GM19023 (cell line): ENCODE results near the gene LRRN4CL.
"Not testable (repeated sequence)": the region's sequence is repeated elsewhere in the genome, so short reads cannot be mapped to it uniquely, and the experiment has no call there.

ENCODE experiments used
- ATAC-seq: cut with Tn5 transposase; IDR thresholded peaks from one replicate; pipeline ENCODE4 v1.9.1; 2021; ENCODE audit warnings: mild to moderate bottlenecking, moderate library complexity; ENCODE audit not compliant: unreplicated experiment

Gene LRRN4CL

GRCh38 chr11:62710001-62710345 lies 20.6 kb upstream of the LRRN4CL start:
- no peak for ATAC-seq

GRCh38 chr11:62709247-62710000 lies 20.1 kb upstream of the LRRN4CL start:
- ATAC-seq, result peak; percentile 74

- no peak for ATAC-seq
These were observed 19.5 kb upstream of the LRRN4CL start for GRCh38 chr11:62708793-62709192.

- ATAC-seq, result no peak
These were observed 19.1 kb upstream of the LRRN4CL start for GRCh38 chr11:62708392-62708791.

GRCh38 chr11:62707277-62707861 lies 18.0 kb upstream of the LRRN4CL start, which contains the start of the genes BSCL2 and GNG3:
TSS of gene BSCL2 (minus strand) at chr11:62707424. CDS start at chr11:62707195, 229 bp downstream.
TSS of gene GNG3 (plus strand) at chr11:62707676. CDS start at chr11:62708296, 620 bp downstream.
- no peak for ATAC-seq

- no peak for ATAC-seq
These were observed 17.5 kb upstream of the LRRN4CL start for GRCh38 chr11:62706850-62707247.

GRCh38 chr11:62705880-62706849 lies 16.8 kb upstream of the LRRN4CL start:
- ATAC-seq, result peak; percentile 55

- no peak for ATAC-seq
These were observed 16.1 kb upstream of the LRRN4CL start for GRCh38 chr11:62705413-62705812.

GRCh38 chr11:62703921-62704320 lies 14.6 kb upstream of the LRRN4CL start:
- ATAC-seq, result not testable (repeated sequence)

- ATAC-seq, result no peak
These were observed 12.9 kb upstream of the LRRN4CL start for GRCh38 chr11:62702246-62702645.

GRCh38 chr11:62694455-62695167 lies 5.3 kb upstream of the LRRN4CL start:
- no peak for ATAC-seq

GRCh38 chr11:62693624-62694023 lies 4.3 kb upstream of the LRRN4CL start:
- not testable (repeated sequence) for ATAC-seq

- ATAC-seq, result no peak
These were observed 839 bp downstream of the LRRN4CL start for GRCh38 chr11:62688491-62688890.

GRCh38 chr11:62687508-62688396 lies 1.6 kb downstream of the LRRN4CL start:
- no peak for ATAC-seq

- ATAC-seq, result no peak
These were observed 6.8 kb downstream of the LRRN4CL start for GRCh38 chr11:62682518-62682917.

GRCh38 chr11:62680825-62681240 lies 8.5 kb downstream of the LRRN4CL start:
- ATAC-seq, result no peak

- ATAC-seq, result peak; percentile 59
These were observed 10.3 kb downstream of the LRRN4CL start, which contains the start of gene UBXN1 for GRCh38 chr11:62678770-62679696. TSS of gene UBXN1 (minus strand) at chr11:62679073. CDS start at chr11:62678923, 150 bp downstream.

GRCh38 chr11:62678433-62678769 lies 10.9 kb downstream of the LRRN4CL start:
- ATAC-seq, result no peak

- no peak for ATAC-seq
These were observed 11.6 kb downstream of the LRRN4CL start for GRCh38 chr11:62677714-62678113.
